Subcutaneous adipose tissue (tissue), 4 donors: ENCODE data around the gene MRPL11. TPM values are rescaled to one million over a fixed set of nuclear protein-coding genes. Genes with fewer than 3 reads are reported as not detected.

Experiments
- total RNA-seq, 4 donors: library from RNA; depleted of rRNA; stranded (reverse); fragments of >200 nt; gene quantifications; one replicate each; pipeline ENCODE4 v1.1.0, GENCODE V29; 2016
- TF ChIP-seq, protein P1 (sequence below): fragments of 450-650 bp; IDR thresholded peaks from one replicate; pipeline ENCODE4 v1.5.1; 2016; ENCODE audit warnings: low read depth, mild to moderate bottlenecking, control low read depth, antibody characterized with exemption, moderate library complexity

MRPL11 gene
- total RNA-seq, 4 donors from 2014 or later: 26.7 to 41.8 (median 39.6) TPM

DNA sequence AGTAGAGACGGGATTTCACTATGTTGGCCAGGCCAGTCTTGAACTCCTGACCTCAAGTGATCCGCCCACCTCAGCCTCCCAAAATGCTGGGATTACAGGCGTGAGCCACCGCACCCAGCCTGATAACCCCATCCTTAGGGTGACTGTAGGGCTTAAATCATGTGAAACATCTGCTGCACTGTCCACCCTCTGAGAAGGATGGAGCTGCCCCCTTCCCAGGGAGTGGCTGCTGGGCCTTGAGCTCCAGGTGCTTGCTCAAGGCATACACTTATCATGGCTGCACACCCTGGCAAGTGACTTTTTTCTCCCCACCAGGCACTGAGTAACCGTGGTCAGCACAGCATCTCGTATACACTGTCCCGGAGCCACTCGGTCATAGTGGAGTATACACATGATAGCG lies 33.4 kb upstream of the MRPL11 start:
- TF ChIP-seq, protein P1, sequence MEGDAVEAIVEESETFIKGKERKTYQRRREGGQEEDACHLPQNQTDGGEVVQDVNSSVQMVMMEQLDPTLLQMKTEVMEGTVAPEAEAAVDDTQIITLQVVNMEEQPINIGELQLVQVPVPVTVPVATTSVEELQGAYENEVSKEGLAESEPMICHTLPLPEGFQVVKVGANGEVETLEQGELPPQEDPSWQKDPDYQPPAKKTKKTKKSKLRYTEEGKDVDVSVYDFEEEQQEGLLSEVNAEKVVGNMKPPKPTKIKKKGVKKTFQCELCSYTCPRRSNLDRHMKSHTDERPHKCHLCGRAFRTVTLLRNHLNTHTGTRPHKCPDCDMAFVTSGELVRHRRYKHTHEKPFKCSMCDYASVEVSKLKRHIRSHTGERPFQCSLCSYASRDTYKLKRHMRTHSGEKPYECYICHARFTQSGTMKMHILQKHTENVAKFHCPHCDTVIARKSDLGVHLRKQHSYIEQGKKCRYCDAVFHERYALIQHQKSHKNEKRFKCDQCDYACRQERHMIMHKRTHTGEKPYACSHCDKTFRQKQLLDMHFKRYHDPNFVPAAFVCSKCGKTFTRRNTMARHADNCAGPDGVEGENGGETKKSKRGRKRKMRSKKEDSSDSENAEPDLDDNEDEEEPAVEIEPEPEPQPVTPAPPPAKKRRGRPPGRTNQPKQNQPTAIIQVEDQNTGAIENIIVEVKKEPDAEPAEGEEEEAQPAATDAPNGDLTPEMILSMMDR: no peak

DNA sequence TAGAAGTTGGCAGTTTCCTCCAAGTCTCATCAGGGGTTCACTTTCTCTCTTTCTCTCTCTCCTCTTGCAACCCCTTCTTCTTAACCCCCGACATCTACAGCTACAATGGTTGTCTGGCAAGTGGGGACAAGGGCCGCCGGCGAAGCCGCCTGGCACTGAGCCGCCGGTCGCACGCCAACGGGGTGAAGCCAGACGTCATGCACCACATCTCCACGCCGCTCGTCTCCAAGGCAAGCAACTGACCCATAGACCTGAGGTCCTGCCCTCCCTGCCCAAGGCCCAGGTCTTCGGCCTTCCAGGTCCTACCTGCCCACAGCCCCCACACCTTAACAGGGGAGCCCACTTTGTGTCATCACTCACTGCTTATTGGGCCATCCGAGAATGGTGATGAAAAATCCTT lies 32.5 kb upstream of the MRPL11 start:
- TF ChIP-seq, protein P1: no peak

DNA sequence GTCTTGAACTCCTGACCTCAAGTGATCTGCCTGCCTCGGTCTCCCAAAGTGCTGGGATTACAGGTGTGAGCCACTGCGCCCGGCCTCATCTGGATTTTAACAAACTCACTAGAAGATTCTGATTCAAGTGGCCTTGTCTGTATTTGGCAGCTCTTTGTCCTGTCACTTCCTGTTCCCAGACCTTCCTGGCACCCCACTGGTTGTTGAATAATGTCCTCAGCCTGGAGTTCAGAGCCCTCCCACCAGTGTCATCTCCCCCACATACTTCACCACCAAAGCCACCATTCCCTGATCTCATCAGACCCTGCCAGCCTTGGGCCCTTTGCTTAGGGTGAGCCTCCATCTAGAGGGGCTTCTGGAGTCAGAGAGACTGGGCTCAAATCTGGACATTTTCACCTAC lies 31.4 kb upstream of the MRPL11 start:
- TF ChIP-seq, protein P1: no peak

DNA sequence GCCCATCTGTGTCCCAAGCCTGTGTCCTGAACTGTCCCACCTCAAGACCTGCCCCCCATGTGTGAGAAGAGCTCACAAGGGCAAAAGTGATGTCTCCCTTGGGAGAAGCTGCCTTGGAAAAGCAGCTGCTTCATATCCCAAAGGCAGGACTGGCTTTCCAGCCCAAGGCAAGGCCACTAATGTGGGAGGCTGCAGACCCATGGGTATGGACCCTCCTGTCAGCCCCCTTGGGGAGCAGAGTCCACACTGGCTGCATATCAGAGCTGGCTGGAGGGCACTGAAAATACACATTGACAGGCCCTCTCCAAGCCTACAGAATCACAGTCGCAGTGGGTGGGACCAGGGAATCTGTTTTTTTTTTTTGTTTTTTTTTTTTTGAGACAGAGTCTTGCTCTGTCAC lies 30.8 kb upstream of the MRPL11 start:
- TF ChIP-seq, protein P1: no peak

DNA sequence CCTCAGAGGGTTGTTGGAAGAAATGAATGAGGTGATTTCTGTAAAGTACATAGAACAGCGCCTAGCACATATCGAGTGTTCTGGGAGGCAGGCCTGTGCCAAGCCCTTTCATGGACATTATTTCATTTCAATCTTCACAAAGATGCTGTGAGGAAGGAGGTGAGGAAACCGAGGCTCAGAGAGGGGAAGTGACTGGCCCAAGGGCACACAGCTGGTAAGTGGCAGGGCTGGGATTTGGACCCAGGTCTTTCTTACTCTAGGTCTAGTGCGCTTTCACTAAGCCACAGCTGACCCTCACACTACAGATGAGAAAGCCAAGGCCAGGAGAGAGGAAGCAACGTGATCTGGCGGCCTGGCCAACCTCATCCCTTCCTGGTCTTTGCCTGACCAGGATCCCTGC lies 30.0 kb upstream of the MRPL11 start:
- TF ChIP-seq, protein P1: no peak

DNA sequence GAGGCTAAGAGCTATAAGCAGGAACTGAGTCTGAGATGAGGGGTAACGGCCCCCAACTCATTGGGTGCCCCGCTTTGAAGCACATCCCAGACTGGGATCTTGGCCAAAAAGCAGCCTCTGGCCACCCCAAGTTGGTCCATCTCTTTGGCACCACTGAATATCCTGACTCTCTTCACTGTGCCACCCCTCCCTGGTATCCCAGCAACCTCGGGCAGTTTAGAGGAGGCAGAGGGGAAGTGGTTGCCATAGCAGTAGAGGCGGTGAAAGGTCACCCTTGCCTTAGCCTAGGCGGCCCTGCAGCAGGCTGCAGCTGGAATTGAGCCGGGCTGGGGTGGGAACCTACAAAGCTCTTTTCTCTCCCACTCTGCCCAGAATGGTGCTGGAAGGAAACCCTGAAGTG lies 29.1 kb upstream of the MRPL11 start:
- TF ChIP-seq, protein P1: no peak

DNA sequence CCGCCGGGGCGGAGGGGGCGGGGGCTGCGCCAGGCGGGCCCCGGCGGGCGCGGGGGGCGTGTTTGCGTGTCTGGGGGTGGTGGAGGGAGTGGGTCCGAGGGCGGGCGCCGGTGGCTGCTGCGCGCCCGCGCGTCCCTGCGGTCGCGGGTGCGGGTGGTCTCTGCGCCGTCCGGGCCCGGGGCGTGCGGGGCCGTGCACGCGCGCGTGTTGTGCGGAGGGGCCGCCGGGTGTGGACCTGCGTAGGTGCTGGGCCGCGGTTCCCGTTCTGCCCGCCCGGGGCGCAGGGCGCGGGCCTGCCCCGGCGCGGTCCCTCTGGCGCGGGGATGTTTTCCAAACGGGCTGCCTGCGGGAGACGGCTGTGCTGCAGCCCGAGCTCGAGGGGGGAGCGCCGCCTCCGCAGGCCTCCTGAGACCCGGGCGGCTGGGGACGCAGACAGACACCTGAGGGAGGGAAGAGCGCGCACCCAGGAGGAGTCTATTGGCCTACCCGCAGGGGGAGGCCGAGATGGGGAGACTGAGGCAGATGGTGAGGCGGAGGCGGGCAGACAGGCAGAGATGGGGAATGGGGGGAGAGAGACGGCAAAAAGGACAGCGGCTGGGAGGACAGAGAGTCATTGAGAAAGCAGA lies 28.5 kb upstream of the MRPL11 start:
- TF ChIP-seq, protein P1: no peak
